ENCODE data around the gene CYB5RL.

Gene CYB5RL

DNA sequence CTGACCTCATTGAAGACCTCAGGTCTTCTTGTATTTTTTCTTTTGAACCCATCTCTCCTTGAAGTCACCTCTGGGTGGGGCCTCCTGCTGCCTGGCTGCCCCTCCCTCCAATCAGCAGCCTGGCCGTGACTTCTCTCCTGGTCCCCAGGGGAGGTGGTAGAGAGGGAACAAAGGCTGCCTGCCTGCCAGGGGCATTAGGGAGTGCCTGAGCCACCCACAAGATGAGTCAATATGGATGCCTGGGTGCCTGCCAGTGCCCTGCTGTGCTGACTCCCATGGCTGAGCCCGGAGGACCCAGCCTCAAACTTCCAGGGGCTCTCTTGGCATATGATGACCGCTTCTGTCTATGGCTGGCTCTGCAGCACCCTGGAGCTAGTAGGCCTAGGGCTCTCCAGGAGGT lies 41.8 kb downstream of the CYB5RL start:
- DNase-seq (ENCODE audit: low spot score) = no peak

DNA sequence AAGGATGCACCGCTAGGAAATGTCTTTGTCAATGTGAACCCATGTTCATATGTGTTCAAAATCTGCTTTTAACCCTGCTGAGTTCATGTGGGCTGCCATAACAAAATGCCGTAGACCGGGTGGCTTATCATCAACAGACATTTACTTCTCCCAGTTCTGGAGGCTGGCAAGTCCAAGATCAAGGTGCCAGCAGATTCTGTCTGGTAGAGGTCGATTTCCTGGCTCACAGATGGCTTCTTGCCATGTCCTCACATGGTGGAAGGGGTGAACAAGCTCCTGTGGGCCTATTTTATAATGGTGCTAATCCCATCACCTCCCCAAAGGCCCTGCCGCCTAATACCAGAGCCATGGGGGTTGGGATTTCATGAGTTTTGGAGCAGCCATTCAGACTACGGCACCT lies 42.4 kb downstream of the CYB5RL start:
- no peak for DNase-seq (ENCODE audit: low spot score)

GRCh38 chr1:54156986-54157385 lies 42.8 kb downstream of the CYB5RL start:
- no peak for DNase-seq (ENCODE audit: low spot score)

GRCh38 chr1:54156201-54156600 lies 43.6 kb downstream of the CYB5RL start:
- no peak for DNase-seq (ENCODE audit: low spot score)

GRCh38 chr1:54153535-54154439 lies 46.0 kb downstream of the CYB5RL start:
- no peak for DNase-seq (ENCODE audit: low spot score)

GRCh38 chr1:54152696-54153095 lies 47.1 kb downstream of the CYB5RL start, which contains the start of gene CDCP2:
Gene CDCP2, minus strand, starts transcription at chr1:54153000. Its CDS starts 78 bp downstream, at chr1:54152922.
- DNase-seq (ENCODE audit: low spot score) = no peak

- DNase-seq (ENCODE audit: low spot score) = no peak
Observed at GRCh38 chr1:54151013-54151412, 48.8 kb downstream of the CYB5RL start.

All from Ammon's horn (tissue), 1 donor.